Measurements from ENCODE around the gene PRRT1.

DNA sequence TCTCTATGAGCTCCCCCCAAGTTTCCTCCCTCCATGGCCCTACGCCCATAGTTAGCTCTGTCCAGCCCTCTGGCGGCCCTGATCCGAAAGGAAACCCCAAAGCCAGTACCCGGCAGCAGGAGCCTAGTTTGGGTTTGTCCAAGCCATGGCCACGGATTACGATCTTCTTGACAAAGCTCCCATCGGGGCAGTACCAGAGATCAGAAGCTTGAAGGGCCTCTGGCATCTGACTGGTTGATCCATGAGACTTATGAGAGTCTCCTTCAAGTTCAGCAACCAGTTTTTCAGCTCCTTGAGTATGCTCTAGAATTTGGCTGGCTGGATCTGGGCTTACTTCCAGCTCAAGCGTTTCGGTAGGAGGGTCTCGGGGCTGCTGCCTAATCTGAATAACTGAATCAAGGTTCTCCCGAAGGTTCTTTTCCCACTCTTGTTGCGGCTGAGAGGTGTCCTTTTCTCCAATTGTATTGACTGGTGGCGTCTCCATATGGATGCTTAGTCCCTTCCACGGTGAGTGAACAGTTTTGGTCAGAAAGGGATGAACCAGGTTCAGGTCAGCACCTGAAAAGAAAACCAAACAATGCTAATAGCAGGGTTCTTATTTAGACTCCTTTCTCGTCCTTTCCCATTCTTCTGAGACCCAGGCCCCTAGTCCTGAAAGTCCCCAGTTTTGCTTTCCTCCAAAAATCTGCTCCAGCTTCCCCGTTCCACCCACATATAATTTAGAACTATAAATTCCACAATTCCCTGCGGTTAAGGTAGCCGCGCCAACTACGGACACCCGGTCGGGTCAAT is 22.2 kb downstream of the PRRT1 start:
- TF ChIP-seq, protein P1, sequence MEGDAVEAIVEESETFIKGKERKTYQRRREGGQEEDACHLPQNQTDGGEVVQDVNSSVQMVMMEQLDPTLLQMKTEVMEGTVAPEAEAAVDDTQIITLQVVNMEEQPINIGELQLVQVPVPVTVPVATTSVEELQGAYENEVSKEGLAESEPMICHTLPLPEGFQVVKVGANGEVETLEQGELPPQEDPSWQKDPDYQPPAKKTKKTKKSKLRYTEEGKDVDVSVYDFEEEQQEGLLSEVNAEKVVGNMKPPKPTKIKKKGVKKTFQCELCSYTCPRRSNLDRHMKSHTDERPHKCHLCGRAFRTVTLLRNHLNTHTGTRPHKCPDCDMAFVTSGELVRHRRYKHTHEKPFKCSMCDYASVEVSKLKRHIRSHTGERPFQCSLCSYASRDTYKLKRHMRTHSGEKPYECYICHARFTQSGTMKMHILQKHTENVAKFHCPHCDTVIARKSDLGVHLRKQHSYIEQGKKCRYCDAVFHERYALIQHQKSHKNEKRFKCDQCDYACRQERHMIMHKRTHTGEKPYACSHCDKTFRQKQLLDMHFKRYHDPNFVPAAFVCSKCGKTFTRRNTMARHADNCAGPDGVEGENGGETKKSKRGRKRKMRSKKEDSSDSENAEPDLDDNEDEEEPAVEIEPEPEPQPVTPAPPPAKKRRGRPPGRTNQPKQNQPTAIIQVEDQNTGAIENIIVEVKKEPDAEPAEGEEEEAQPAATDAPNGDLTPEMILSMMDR (conservative IDR thresholded peaks at IDR 0.05; ENCODE audit: low read length) = no peak
- TF ChIP-seq EZH2phosphoT487 (IDR thresholded peaks at IDR 0.05; ENCODE audit: borderline replicate concordance, low read depth, low read length) = no peak

Data from OCI-LY7 (cell line).